Measurements from ENCODE around the gene SLC15A4.

GRCh38 chr12:128793701-128794100 lies 30.1 kb downstream of the SLC15A4 start:
- no peak for TF ChIP-seq ATF1 (CRISPR knock-in tag; IDR thresholded peaks at IDR 0.05)
- no peak for TF ChIP-seq POLR2AphosphoS5 (IDR thresholded peaks at IDR 0.05; ENCODE audit: low read depth, low read length)
- TF ChIP-seq POLR2A (IDR thresholded peaks at IDR 0.05; ENCODE audit: insufficient read depth in 1 of 2, low read depth in 2 of 2, low read length in 2 of 2) = no peak
- TF ChIP-seq ZNF543 (CRISPR knock-in tag; IDR thresholded peaks at IDR 0.05) = no peak
- TF ChIP-seq THAP11 (CRISPR knock-in tag; IDR thresholded peaks at IDR 0.05) = no peak
- no peak for TF ChIP-seq RFXAP (CRISPR knock-in tag; IDR thresholded peaks at IDR 0.05; ENCODE audit: borderline replicate concordance)
- no peak for TF ChIP-seq IRF1 (CRISPR knock-in tag; IDR thresholded peaks at IDR 0.05; ENCODE audit: low read depth)
- TF ChIP-seq ZKSCAN1 (IDR thresholded peaks at IDR 0.05; ENCODE audit: low read length) = no peak
